CD4-positive, alpha-beta T cell treated with Interleukin-15 for 4 hours (primary cell): ENCODE results near the gene RGL3.
"Not testable (repeated sequence)": the region's sequence is repeated elsewhere in the genome, so short reads cannot be mapped to it uniquely, and the experiment has no call there.

Source experiments
- DNase-seq: peaks from one replicate; pipeline ENCODE4 v3.0.0-alpha.2; 2020; ENCODE audit warnings: low spot score

The RGL3 gene

GRCh38 chr19:11361771-11362731, 57.1 kb downstream of the RGL3 start:
- no peak for DNase-seq

- no peak for DNase-seq
Measured at GRCh38 chr19:11361037-11361770, 57.9 kb downstream of the RGL3 start.

- no peak for DNase-seq
Measured at GRCh38 chr19:11359421-11359820, 59.7 kb downstream of the RGL3 start.

GRCh38 chr19:11356676-11357550, 62.2 kb downstream of the RGL3 start:
- DNase-seq = no peak

- no peak for DNase-seq
Measured at GRCh38 chr19:11356074-11356397, 63.1 kb downstream of the RGL3 start.

GRCh38 chr19:11355160-11356073, 63.7 kb downstream of the RGL3 start, which contains the start of gene PLPPR2:
PLPPR2 (plus strand) TSS chr19:11355432; CDS start chr19:11357674, 2,242 bp downstream.
- DNase-seq = peak; percentile 81

- not testable (repeated sequence) for DNase-seq
Measured at GRCh38 chr19:11354102-11354501, 65.0 kb downstream of the RGL3 start.

GRCh38 chr19:11349171-11349570, 69.9 kb downstream of the RGL3 start:
- DNase-seq = no peak

- DNase-seq = no peak
Measured at GRCh38 chr19:11347546-11348039, 71.5 kb downstream of the RGL3 start.

GRCh38 chr19:11346104-11346940, 72.8 kb downstream of the RGL3 start, which contains the start of the genes CCDC159 and TMEM205:
CCDC159 (plus strand) TSS chr19:11346519; CDS start chr19:11346607, 88 bp downstream.
TMEM205 (minus strand) TSS chr19:11346268; CDS start chr19:11345619, 649 bp downstream.
- peak; percentile 99 for DNase-seq

GRCh38 chr19:11345122-11345803, 73.9 kb downstream of the RGL3 start:
- no peak for DNase-seq
